Renal cortical epithelial cell (primary cell): Measurements from ENCODE around the gene MORC3. TPM values are rescaled to one million over a fixed set of nuclear protein-coding genes. Genes with fewer than 3 reads are reported as not detected.
"Not testable (repeated sequence)": the region's sequence is repeated elsewhere in the genome, so short reads cannot be mapped to it uniquely, and the experiment has no call there.

Experiments
- DNase-seq: peaks from one replicate; pipeline ENCODE4 v3.0.0-alpha.2; 2011; ENCODE audit warnings: low read depth
- total RNA-seq: library from RNA; depleted of rRNA; stranded (reverse); fragments of >200 nt; gene quantifications from 2 replicates; pipeline ENCODE4 v1.2.3, GENCODE V29; 2014

Gene MORC3
- total RNA-seq, 1 donor from 2014 or later, result 46.7 TPM

DNA sequence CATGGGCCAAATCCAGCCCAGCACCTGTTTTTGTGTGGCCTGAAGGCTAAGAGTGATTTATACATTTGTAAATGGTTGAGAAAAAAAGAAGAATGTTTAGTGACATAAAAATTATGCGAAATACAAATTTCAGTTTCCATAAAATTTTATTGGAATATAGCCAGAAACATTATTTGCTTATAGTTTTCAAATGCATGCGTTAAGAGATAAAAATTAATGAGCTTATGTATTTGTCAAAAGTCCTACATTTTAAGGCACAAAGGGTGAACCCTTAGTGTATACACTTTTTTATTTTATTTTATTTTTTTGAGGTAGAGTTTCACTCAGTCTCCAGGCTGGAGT is 2.1 kb downstream of the MORC3 start:
- no peak for DNase-seq

DNA sequence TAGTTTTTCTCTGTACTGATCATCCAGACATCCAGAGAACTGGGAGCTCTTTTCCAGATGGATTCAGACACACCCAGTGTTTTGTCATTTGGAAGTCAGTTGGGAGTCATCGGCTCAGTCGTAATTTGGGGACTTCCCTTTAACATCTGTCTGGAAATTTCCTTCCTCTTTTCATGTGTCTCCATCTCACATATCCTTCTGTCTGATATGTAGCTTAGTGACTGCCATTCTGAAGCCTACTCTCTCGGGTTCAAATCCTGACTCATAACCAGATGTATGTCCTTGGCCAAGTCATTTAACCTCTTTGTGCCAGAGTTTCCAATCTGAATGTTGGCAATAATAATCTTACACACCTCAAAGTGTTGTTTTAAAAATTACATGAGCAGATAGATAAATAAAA is 3.0 kb downstream of the MORC3 start:
- DNase-seq, result no peak

DNA sequence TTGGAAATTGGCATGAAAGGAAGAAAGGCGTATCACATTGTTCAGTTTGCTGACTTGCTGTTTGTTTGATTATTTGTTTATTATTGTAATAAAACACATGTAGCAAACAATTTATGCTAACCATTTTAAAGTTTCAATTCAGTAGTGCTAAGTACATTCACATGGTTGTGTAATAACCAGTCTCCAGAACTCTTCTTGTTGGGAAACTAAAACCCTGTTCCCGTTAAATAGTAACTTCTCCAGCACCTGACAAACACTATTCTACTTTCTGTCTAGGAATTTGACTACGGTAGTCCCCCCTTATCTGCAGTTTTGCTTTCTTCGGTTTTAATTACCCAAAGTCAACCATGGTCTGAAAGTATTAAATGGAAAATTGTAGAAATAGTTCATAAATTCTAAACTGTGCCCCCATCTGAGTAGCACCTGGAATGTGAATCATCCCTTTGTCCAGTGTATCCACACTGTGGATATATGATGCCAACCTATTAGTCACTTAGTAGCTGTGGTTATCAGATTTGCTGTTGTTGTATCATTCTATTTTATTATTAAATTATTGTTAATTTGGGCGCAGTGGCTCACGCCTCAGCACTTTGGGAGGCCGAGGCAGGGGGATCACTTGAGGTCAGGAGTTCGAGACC is 5.5 kb downstream of the MORC3 start:
- peak; percentile 83 for DNase-seq

DNA sequence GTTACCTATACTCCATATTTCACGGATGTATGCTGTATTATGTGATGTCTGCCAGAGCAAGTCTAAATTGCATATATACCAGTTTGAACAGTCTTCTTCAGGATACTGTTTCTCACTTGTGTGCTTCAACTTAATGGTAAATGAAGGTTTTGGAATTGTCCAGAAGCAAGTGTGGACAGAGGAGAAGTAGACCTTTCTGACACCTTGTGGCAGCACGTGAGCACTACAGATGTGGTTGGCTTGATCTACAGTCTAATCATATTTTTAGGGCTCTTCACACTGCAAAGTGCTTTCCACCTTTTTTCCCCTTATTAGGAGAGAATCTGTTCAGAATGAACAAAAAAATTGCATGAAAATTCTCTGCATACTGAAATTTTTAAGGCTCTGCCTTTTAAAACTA is 10.9 kb downstream of the MORC3 start:
- DNase-seq, result peak; percentile 59

DNA sequence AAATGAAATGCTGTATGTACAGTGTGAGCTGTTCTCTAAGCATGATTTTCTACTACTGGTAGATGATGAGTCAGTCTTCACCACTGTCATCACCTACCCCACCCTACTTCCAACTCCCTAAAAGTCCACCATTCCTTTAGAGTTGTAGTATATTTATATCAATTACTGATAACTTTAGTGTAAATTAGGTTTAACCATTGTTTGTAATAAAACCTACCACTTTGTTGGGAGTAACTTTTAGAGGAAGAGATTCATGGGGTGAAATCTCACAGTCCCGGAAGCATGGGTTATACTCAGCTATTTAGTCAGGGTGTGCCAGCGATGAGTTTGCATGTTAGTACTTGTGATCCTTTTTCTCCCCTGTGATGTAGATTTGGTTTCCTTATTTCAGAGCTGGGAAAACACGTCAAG is 17.1 kb downstream of the MORC3 start:
- DNase-seq, result no peak

DNA sequence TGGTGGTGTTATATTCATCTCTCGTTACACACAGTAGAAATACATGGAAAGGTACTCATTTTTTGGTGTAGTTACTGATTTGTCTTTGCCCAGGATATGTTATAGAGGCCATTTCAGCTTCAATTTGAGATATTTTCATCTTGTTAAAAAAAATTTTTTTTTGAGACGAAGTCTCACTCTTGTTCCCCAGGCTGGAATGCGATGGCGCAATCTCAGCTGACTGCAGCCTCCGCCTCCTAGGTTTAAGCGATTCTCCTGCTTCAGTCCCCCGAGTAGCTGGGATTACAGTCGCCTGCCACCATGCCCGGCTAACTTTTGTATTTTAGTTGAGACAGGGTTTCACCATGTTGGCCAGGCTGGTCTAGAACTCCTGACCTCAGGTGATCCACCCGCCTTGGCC is 19.0 kb downstream of the MORC3 start:
- DNase-seq, result no peak

DNA sequence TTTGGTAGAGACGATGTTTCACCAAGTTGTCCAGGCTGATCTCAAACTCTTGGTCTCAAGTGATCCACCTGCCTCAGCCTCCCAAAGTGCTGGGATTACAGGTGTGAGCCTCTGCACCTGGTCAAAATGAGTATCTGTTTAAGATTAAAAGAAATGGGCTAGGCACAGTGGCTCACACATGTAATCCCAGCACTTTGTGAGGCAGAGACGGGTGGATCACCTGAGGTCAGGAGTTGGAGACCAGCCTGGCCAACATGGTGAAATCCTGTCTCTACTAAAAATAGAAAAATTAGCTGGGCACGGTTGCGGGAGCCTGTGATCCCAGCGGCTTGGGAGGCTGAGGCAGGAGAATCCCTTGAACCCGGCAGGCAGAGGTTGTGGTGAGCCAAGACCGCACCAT is 22.6 kb downstream of the MORC3 start:
- DNase-seq, result not testable (repeated sequence)

DNA sequence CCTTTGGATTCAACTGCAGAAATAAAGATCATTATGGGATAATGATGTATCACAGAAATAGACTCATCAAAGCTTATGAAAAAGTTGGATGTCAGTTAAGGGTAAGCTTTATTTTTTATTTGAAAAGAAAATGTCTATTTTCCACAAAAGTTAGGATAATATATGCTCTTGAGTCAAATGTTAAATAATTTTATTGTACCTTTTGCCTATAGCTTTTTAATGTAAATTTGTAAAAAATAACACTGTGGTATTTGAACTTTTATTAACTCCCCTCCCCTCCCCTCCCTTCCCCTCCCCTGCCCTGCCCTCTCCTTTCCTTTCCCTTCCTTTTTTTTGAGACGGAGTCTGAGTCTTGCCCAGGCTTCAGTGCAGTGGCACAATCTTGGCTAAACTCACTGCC is 24.9 kb downstream of the MORC3 start:
- no peak for DNase-seq

DNA sequence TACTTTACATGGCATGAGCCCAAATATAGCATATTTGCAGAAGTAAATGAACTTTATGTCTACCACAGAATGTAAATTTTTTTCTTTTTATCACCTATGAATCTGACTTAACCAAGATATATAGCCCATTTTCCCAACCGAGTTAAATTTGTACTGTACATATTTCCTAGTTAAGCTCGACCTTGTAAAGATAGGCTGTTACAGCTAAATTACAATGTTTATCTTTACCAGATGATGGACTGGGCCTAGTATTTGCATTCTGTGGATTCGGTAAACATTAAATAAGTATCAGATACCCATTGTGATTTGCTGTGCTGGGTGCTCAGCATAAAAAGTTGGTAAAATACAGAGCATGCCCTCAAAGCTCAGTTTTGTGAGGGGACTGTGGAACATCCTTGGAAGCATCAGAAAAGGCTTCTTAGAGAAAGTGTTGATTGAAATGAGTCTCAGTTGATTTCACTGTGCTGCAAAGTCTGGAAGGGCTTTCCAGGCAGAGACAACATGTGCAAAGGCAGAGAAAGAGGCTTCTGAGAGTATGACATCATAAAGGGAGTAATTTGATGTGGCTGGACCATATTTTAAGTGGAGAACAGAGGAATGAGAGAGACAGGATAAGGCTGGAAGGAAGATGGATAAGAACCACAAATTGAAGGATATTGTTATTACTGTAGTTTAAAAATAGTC is 27.4 kb downstream of the MORC3 start:
- DNase-seq, result no peak

DNA sequence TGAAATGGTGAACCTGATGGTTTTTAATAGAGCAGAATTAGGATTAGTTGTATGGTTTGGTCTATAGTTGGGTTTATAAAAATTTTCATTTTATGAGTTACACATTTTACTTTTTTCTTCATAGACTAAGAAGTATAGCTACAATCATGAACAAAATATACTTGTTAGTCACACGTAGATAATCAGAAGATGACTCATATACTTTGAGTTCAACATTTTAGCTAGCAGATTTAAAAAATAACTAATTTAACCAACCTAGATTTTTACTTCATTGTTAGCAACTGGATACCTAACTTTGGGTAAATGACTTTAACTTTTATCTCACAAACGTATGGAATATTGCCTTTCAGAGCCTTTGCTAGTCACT is 27.9 kb downstream of the MORC3 start:
- peak; percentile 29 for DNase-seq

DNA sequence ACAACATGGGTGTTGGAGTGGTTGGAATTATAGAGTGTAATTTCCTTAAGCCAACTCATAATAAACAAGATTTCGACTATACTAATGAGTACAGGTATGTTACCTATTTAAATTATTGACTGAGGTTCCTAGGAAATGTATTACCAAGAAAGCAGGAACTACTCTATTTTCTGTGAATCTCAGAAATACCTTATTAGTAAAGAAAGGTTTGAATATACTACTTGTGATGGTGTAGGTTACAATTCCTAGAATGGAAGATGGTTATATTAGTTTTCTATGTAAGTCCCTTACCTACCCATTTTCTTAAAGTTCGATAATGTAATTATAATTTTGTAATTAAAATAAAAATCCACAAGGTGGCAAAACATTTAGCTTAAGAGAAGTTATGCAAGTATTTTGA is 29.3 kb downstream of the MORC3 start:
- no peak for DNase-seq

DNA sequence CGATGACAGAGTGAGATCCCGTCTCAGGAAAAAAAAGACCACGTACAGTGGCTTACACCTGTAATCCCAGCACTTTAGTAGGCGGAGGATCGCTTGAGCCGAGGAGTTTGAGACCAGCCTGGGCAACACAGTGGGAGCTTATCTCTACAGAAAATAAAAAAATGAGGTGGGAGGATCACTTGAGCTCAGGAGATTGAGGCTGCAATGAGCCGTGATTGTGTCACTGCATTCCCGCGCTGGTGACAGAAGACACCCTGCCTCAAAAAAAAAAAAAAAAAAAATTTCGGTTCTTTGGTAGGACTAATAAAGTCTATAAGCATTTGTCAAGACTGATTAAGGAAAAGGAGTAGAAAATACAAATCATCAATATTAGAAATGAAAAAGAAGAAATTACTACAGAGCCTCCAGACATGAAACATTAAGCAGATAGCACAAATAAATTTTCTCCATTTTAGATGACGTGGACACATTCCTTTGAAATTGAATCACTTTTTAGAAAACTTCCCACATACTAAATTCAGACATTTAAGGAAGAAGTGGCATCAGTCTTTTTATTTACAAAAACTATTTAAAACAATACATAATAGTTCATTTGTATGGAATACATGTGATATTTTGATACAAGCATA is 30.4 kb downstream of the MORC3 start:
- no peak for DNase-seq

DNA sequence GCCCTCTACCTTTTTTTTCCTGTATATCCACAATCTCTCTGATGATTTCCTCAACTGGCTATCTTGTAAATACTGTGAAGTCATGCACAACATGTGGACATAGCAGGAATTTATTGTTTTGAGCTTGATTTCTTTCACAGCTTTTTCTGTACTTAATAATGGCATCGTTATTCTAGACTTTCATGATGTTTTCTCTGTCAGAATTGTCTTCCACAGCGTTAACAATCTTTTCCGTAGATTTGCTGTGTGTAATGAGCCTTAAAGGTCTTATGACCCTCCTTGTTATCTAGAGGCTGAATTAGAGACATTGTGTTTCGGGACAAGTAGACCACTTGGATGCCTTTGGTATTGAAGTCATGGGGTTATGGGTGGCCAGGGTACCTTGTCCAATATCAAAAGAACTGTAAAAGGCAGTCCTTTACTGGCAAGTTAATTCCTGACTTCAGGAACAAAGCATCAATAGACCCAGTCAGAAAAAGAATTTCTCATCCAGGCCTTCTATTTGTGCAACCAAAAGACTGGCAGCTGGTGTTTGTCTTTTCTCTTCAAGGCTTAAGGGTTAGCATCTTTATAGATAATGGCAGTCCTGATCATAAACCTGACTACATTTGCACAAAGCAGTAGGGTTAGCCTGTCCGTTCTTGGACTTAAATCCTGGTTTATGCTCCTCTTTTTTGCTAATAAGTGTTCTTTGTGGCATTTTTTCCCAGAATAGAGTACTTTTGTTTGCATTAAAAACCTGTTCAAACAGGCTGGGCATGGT is 35.1 kb downstream of the MORC3 start:
- DNase-seq, result no peak

DNA sequence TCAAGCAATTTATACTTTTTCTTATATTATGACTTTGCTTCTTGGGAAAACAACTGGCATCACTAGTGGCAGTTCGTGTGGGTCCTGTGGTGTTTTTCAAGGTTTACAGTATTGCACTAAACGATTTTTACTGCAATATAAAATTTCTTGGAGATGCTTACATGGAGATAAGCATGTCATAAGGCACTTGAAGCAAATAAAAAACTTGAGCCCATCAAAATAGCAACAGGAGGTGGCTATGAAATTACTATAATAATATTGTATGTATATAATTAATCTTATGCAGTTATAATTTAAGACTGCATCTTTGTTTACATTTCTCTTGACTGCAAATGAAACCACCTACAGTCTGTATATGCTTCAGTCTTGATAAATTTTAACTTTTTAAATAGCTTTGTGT is 35.9 kb downstream of the MORC3 start:
- no peak for DNase-seq

DNA sequence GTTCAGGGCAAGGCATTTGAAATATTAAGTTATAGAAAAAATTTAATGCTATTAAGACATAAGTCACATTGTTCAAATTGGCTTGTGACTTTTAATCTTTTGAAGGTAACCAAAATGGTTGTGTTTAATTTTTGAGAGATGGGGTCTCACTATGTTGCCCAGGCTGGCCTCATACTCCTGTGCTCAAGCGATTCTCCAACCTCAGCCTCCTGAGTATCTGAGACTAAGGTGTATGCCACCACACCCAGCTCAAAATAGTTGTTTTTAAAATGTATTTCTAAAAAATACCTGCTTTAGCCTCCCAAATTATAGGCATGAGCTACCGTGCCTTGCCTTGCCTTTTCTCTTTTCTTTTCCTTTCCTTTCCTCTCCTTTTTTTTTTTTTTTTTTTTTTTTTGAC is 39.2 kb downstream of the MORC3 start:
- DNase-seq, result no peak

DNA sequence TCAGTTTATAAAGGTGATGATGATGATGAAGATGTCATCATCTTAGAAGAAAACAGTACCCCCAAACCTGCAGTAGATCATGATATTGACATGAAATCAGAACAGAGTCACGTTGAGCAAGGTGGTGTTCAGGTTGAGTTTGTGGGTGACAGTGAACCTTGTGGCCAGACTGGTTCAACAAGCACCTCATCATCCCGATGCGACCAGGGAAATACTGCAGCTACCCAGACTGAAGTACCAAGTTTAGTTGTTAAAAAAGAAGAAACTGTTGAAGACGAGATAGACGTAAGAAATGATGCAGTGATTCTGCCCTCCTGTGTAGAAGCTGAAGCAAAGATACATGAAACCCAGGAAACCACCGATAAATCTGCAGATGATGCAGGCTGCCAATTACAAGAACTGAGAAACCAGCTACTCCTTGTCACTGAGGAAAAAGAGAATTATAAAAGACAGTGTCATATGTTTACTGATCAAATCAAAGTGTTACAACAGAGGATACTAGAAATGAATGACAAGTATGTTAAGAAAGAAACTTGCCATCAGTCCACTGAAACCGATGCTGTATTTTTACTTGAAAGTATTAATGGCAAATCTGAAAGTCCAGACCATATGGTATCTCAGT is 49.2 kb downstream of the MORC3 start:
- no peak for DNase-seq

DNA sequence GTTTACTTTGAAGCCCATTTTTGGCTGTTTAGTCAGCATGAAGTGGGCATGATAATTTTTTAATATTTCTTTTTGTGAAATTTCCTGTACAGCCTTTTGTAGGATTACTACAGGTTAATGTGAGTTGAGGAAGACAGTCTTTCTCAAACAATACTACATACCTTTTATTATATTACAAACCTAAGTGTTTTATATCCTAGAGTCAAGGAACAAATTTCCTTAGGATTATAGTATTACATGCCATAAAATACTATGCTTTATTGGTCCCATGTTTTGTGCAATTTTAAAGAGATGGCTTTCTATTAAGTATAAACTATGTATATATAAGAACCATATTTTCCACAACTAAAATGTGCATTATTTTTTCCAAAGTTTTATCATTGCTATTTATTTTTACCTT is 56.0 kb downstream of the MORC3 start:
- DNase-seq, result no peak

DNA sequence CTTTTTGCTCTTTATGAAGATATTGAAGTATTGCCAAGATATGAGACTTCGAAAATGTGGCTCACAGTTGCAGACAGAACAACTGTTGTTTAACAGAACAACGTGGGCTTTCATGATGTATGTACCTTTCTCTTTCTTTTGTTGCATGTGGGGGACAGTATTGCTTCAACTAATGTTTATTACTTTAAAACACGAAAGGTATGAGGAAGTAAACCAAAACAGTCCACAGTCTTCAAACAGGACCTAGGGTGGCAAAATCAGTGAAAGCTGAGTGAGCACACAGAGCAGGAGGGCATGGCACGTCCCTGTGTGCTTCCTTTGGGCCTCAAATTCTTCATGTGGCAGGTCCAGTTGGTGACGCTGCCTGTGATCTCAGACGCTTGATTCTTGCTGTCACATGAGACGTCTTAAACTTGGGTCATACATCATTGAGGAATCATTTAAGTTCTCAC is 57.4 kb downstream of the MORC3 start:
- peak; percentile 62 for DNase-seq

DNA sequence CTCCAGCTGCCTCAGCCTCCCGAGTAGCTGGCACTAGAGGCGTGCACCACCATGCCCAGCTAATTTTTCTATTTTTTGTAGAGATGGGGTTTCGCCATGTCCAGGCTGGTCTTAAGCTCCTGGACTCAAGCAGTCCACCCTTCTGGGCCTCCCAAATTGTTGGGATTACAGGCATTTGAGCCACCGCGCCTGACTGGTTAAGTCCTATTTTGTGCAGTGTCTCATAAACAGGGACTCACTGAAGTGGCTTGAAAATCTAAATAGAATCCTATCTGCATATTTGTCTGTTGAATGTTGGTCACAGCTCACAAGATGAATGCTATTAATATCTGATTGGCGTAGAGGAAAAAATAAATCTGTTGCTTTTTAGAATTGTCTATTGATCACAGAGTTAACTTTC is 59.3 kb downstream of the MORC3 start:
- DNase-seq, result peak; percentile 23

DNA sequence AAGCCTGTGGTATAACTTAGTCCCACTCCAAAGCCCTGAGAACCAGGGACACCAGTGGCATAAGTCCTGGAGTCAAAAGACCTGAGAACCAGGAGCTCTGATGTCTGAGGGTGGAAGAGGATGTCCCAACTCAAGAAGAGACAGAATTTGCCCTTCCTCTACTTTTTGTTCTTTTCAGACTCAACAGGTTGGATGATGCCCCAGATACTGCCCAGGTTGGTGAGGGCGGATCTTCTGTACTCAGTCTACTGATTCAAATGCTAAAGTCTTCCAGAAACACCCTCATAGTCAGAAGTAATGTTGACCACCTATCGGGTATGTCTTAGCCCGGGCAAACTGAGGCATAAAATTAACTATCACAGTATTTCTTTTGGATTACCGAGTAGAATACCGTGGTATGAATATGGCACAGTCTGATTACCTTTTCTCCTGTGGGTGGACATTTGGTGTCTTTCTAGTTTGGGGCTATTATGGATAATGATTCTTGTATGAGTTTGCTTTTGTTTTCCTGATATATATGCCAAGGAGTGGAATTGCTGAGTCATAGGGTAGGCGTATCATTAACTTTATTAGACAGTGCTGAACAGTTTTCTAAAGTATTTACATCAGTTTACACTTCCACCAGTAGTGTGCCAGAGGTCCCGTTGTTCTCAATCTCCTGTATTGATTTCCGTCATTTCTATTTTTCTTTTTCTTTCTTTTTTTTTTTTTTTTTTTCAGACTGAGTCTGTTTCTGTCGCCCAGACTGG is 62.0 kb downstream of the MORC3 start:
- DNase-seq, result peak; percentile 79

DNA sequence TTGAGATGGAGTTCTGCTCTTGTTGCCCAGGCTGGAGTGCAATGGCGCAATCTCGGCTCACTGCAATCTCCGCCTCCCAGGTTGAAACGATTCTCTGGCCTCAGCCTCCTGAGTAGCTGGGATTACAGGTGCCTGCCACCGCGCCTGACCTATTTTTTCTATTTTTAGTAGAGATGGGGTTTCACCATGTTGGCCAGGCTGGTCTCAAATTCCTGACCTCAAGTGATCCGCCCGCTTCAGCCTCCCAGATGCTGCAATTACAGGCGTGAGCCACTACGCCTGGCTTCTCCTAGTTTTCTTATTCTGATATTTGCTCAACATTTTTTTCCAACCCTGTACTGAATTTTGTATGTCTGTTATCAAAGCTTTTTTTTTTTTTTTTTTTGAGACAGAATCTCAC is 62.7 kb downstream of the MORC3 start:
- not testable (repeated sequence) for DNase-seq

DNA sequence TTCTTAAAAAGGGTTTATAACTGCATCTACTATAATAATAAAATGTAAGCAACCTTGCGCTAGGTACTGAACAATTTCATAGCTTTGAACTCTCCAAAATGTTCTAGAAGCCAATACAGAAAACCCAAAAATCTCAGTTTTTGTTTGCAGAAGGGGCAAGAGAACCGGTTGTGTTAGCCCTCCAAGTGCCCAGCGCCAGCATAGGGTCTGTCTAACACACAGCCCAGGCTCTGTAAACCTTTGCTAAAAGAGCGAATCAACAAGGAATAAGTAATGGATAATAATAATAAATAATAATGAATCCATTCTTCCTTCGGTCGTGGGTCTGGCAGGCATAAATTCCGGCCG is 64.9 kb downstream of the MORC3 start:
- no peak for DNase-seq
